SKM-1 treated with dmso at 0.1 percent for 144 hours (cell line): ENCODE results near the gene ARAP1.
A peak's percentile ranks its signal among the peaks of the same experiment; 100 is the strongest.

Experiments
- DNase-seq: peaks from one replicate; lab custom pipeline; 2025; ENCODE audit not compliant: unreplicated experiment; lab: John Stamatoyannopoulos, UW

Gene ARAP1

GRCh38 chr11:72744474-72744873 is 7.7 kb downstream of the ARAP1 start:
- no peak for DNase-seq

GRCh38 chr11:72743321-72744221 is 8.6 kb downstream of the ARAP1 start:
- no peak for DNase-seq

GRCh38 chr11:72742513-72743320 is 9.5 kb downstream of the ARAP1 start:
- DNase-seq, result no peak

- DNase-seq, result peak; percentile 40
Observed at GRCh38 chr11:72741849-72742512, 10.2 kb downstream of the ARAP1 start.

- DNase-seq, result peak; percentile 66
Observed at GRCh38 chr11:72741429-72741833, 10.8 kb downstream of the ARAP1 start.

- DNase-seq, result no peak
Observed at GRCh38 chr11:72740562-72741428, 11.4 kb downstream of the ARAP1 start.

GRCh38 chr11:72740060-72740424 is 12.2 kb downstream of the ARAP1 start:
- no peak for DNase-seq

- no peak for DNase-seq
Observed at GRCh38 chr11:72739240-72740059, 12.8 kb downstream of the ARAP1 start.

GRCh38 chr11:72738199-72739141 is 13.7 kb downstream of the ARAP1 start:
- peak; percentile 70 for DNase-seq

GRCh38 chr11:72737336-72737735 is 14.9 kb downstream of the ARAP1 start:
- no peak for DNase-seq

- DNase-seq, result peak; percentile 88
Observed at GRCh38 chr11:72736452-72737069, 15.6 kb downstream of the ARAP1 start.

GRCh38 chr11:72735495-72736027 is 16.6 kb downstream of the ARAP1 start:
- no peak for DNase-seq

- DNase-seq, result no peak
Observed at GRCh38 chr11:72732329-72732728, 19.9 kb downstream of the ARAP1 start.

- DNase-seq, result no peak
Observed at GRCh38 chr11:72730737-72731136, 21.5 kb downstream of the ARAP1 start.

- DNase-seq, result no peak
Observed at GRCh38 chr11:72730243-72730642, 22.0 kb downstream of the ARAP1 start.

- no peak for DNase-seq
Observed at GRCh38 chr11:72727521-72727920, 24.7 kb downstream of the ARAP1 start.

GRCh38 chr11:72726266-72727220 is 25.7 kb downstream of the ARAP1 start:
- no peak for DNase-seq
